Hepatocyte (in vitro differentiated cells): ENCODE measurements around the gene NFKBIZ. TPM values are rescaled to one million over a fixed set of nuclear protein-coding genes. Genes with fewer than 3 reads are reported as not detected.
A peak's percentile ranks its signal among the peaks of the same experiment; 100 is the strongest.

Source experiments
- DNase-seq: peaks from one replicate; pipeline ENCODE4 v3.0.0-alpha.2; 2016; ENCODE audit warnings: low spot score
- H2AFZ ChIP-seq: fragments of 200-600 bp; sonication (generic); 2 replicates; pipeline ENCODE4 v1.6.0; 2016; ENCODE audit warnings: antibody characterized with exemption, mild to moderate bottlenecking
- H3K27ac ChIP-seq: fragments of 200-600 bp; sonication (generic); 2 replicates; pipeline ENCODE4 v1.5.1; 2016; ENCODE audit warnings: mild to moderate bottlenecking
- H3K27me3 ChIP-seq: fragments of 200-600 bp; sonication (generic); 2 replicates; pipeline ENCODE4 v1.6.1; 2016
- H3K36me3 ChIP-seq: fragments of 200-600 bp; sonication (generic); replicated peaks from 2 replicates; pipeline ENCODE4 v1.5.1; 2016; ENCODE audit warnings: low read depth; ENCODE audit not compliant: insufficient read depth
- H3K4me1 ChIP-seq: fragments of 200-600 bp; sonication (generic); 2 replicates; pipeline ENCODE4 v1.5.1; 2016; ENCODE audit warnings: mild to moderate bottlenecking, moderate library complexity; ENCODE audit not compliant: insufficient read depth
- H3K4me2 ChIP-seq: fragments of 200-600 bp; sonication (generic); 2 replicates; pipeline ENCODE4 v1.6.0; 2016
- H3K4me3 ChIP-seq: fragments of 200-600 bp; sonication (generic); 2 replicates; pipeline ENCODE4 v1.5.1; 2016; ENCODE audit warnings: mild to moderate bottlenecking
- H3K79me2 ChIP-seq: fragments of 200-600 bp; sonication (generic); 2 replicates; pipeline ENCODE4 v1.6.0; 2017; ENCODE audit warnings: mild to moderate bottlenecking
- H3K9me2 ChIP-seq: fragments of 200-600 bp; sonication (generic); replicated peaks from 2 replicates; pipeline ENCODE4 v1.6.0; 2017; ENCODE audit warnings: mild to moderate bottlenecking; ENCODE audit not compliant: insufficient read depth
- H3K9me3 ChIP-seq: fragments of 200-600 bp; sonication (generic); 2 replicates; pipeline ENCODE4 v1.5.1; 2016; ENCODE audit warnings: low read depth, mild to moderate bottlenecking
- H4K20me1 ChIP-seq: fragments of 200-600 bp; sonication (generic); 2 replicates; pipeline ENCODE4 v1.6.0; 2016; ENCODE audit warnings: mild to moderate bottlenecking; ENCODE audit not compliant: insufficient read depth, poor library complexity, severe bottlenecking
- CTCF ChIP-seq: fragments of 200-600 bp; sonication (generic); IDR thresholded peaks from 2 replicates; pipeline ENCODE4 v1.5.1; 2016; ENCODE audit warnings: antibody characterized with exemption, mild to moderate bottlenecking; ENCODE audit not compliant: poor library complexity
- EZH2 ChIP-seq: fragments of 200-600 bp; sonication (generic); IDR thresholded peaks from 2 replicates; pipeline ENCODE4 v1.6.1; 2016; ENCODE audit warnings: antibody characterized with exemption, mild to moderate bottlenecking, borderline replicate concordance
- EZH2phosphoT487 ChIP-seq: fragments of 200-600 bp; sonication (generic); IDR thresholded peaks from one replicate; pipeline ENCODE4 v1.6.1; 2018; ENCODE audit warnings: antibody characterized with exemption, mild to moderate bottlenecking, low read depth, moderate library complexity; ENCODE audit not compliant: unreplicated experiment, severe bottlenecking
- WGBS: methylation state at CpG from one replicate; pipeline ENCODE4 v1.1.6; 2016; ENCODE audit warnings: low lambda C conversion rate; ENCODE audit errors: missing lambda C conversion rate; 5-methylcytosine and 5-hydroxymethylcytosine counted together
- polyA plus RNA-seq: library from polyadenylated mRNA; unstranded; fragments of >200 nt; fragmentation: Nextera tagmentation; extraction: Ambion mirVana; gene quantifications from 2 replicates; pipeline ENCODE4 v1.2.1, GENCODE V29; 2016
- total RNA-seq: library from RNA; depleted of rRNA; stranded (reverse); fragments of >200 nt; gene quantifications from 2 replicates; pipeline ENCODE4 v1.2.3, GENCODE V29; 2014

The NFKBIZ gene
- total and polyA plus RNA-seq, 2 experiments from 2014 or later = 160 to 182 TPM

DNA sequence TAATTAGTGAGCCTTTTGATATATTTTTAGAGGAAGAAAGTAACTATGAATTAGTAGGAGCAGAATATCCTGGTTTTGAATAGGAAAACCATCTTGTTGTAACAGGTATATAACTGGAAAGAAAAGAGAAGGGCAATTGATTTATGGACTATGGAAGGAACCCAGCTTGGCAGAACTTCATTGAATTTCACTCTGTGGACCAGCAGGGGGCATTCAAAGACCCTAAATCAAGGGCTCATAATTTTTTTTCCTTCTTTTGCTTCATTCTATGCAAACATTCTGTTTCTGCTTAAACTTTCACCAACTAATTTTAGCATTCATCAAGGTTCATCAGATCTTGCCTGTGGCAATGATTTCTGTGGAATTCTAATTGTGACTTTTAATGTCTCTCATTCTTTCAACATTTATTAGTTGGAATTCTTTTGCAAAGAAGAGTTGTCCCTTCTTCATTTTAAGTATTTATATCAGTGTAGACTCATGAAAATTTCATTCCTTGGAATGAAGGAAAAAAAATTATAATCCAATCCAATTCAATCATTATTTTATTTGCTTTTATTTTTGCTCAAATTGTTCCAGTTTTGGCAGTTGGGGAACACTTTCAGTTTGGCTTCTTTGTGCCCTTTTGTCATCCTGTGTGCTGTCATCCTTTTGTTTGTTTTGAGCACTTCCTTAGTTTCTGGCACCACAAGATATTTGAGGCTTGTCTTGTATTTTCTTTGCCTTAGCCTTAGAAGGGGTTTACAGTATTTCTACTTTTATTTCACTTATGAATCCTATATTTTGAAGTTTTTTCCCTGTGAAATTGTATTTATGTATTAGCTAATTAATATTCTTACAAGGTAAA, 39.9 kb upstream of the NFKBIZ start:
- H3K79me2 ChIP-seq = peaks cover 2% of the 10 kb centered on the region
- TF ChIP-seq CTCF (peak; percentile 64), EZH2 (no peak)
- H3K4me2 ChIP-seq = no peak overlapping the region
- no peak overlapping the region for H3K27ac ChIP-seq
- DNase-seq = peak; percentile 67
- H3K9me2 ChIP-seq = no peaks in the 10 kb centered on the region
- no peaks in the 10 kb centered on the region for H3K36me3 ChIP-seq
- no peaks in the 10 kb centered on the region for H4K20me1 ChIP-seq
- H3K4me3 ChIP-seq = no peak overlapping the region
- H3K4me1 ChIP-seq = peaks cover 16% of the 10 kb centered on the region
- no peak overlapping the region for H2AFZ ChIP-seq
- H3K27me3 ChIP-seq = no peaks in the 10 kb centered on the region
- H3K9me3 ChIP-seq = no peaks in the 10 kb centered on the region

DNA sequence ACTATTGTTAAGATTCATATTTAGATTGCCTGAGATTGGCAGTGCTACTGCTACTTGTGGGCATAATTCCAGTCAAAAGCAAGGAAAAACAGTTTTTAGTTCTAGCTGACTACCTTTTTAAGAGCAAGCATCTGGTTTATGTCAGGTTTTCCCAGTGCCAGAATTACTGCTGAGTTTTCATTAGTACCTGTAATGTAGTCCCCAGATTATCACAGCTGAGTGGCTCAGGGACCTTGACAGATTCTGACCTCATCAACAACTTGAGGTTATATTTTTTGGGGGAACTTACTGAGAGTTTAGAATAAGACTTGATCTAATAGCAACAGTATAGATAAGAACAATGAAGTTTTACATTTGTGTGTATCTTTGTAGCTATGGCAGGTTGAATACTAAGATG, 39.3 kb upstream of the NFKBIZ start:
- DNase-seq = no peak
- H3K4me3 ChIP-seq = no peak overlapping the region
- no peaks in the 10 kb centered on the region for H3K9me2 ChIP-seq
- TF ChIP-seq EZH2 (no peak), CTCF (no peak), EZH2phosphoT487 (no peak)
- H2AFZ ChIP-seq = no peak overlapping the region
- no peaks in the 10 kb centered on the region for H3K27me3 ChIP-seq
- no peak overlapping the region for H3K27ac ChIP-seq
- H3K4me1 ChIP-seq = peaks cover 17% of the 10 kb centered on the region
- no peak overlapping the region for H3K4me2 ChIP-seq
- H4K20me1 ChIP-seq = no peaks in the 10 kb centered on the region
- H3K9me3 ChIP-seq = no peaks in the 10 kb centered on the region
- H3K79me2 ChIP-seq = peaks cover 2% of the 10 kb centered on the region
- H3K36me3 ChIP-seq = no peaks in the 10 kb centered on the region

DNA sequence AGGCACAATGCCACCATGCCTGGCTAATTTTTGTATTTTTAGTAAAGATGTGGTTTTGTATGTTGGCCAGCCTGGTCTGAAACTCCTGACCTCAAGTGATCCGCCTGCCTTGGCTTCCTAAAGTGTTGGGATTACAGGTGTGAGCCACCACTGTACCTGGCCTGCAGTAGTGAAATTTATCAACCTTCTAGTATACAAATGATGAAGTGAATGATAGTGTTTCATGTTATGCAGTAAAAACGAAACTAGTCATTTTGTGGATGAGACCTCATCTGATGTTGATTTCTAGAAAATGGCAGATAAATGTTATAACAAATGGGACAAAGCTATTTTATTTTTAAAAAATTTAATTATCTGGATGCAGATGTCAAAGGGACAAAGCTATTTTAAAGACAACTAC, 37.4 kb upstream of the NFKBIZ start:
- H3K36me3 ChIP-seq = no peaks in the 10 kb centered on the region
- no peak overlapping the region for H3K4me2 ChIP-seq
- H3K79me2 ChIP-seq = peaks cover 2% of the 10 kb centered on the region
- DNase-seq = no peak
- H4K20me1 ChIP-seq = no peaks in the 10 kb centered on the region
- H3K9me2 ChIP-seq = no peaks in the 10 kb centered on the region
- no peaks in the 10 kb centered on the region for H3K9me3 ChIP-seq
- 98% methylated on average over 2 of the region's 2 CpGs for WGBS
- no peak overlapping the region for H3K27ac ChIP-seq
- no peak for TF ChIP-seq EZH2
- no peak for TF ChIP-seq CTCF
- no peak for TF ChIP-seq EZH2phosphoT487
- peaks cover 22% of the 10 kb centered on the region for H3K4me1 ChIP-seq
- H2AFZ ChIP-seq = no peak overlapping the region
- H3K27me3 ChIP-seq = no peaks in the 10 kb centered on the region
- H3K4me3 ChIP-seq = no peak overlapping the region
